HepG2 (cell line): ENCODE data around the gene MYO7B. TPM values are rescaled to one million over a fixed set of nuclear protein-coding genes. Genes with fewer than 3 reads are reported as not detected.

Source experiments
- ATAC-seq: fragments of 200-7000 bp; cut with Tn5 transposase; 3 replicates; pipeline ENCODE4 v1.9.1; 2020; ENCODE audit warnings: mild to moderate bottlenecking, moderate library complexity
- BruUV-seq: library from RNA; stranded (reverse); fragments of 400-500 nt; replicated peaks from 2 replicates; lab custom pipeline; 2021; lab: Mats Ljungman, UMichigan
- CTCF ChIA-PET: fragments of 300-600 bp; formaldehyde crosslinking; extraction: SDS; loops from one replicate; lab custom pipeline; 2021; ENCODE audit warnings: low total read pairs, inconsistent platforms, low intra/inter-chr PET ratio; lab: Yijun Ruan, JAX
- POLR2A ChIA-PET: fragments of 350-600 bp; sonication (Branson Sonifier 250); formaldehyde crosslinking; loops from one replicate; lab custom pipeline; 2020; ENCODE audit warnings: antibody characterized with exemption, inconsistent platforms; lab: Yijun Ruan, JAX
- DNase-seq: peaks from one replicate; pipeline ENCODE4 v3.0.0-alpha.2; 2015; ENCODE audit warnings: low spot score
- FAIRE-seq: peaks from 3 replicates; lab custom pipeline; 2011; peaks lifted over from hg19 to GRCh38; lab: Jason Lieb, UNC
- H2AFZ ChIP-seq: one replicate; pipeline ENCODE4 v1.6.1; 2011; ENCODE audit warnings: low read length, inconsistent platforms
- H3K27ac ChIP-seq: fragments of 300-600 bp; 3 replicates; pipeline ENCODE4 v1.8.0; 2011; ENCODE audit warnings: mixed run types, mild to moderate bottlenecking, mixed read lengths, low read length, inconsistent platforms; ENCODE audit not compliant: insufficient read depth; ENCODE audit errors: extremely low read length
- H3K27me3 ChIP-seq, 2 experiments: fragments of 200-600 bp in 1 of 2; 2 replicates in 1 of 2; 3 replicates in 1 of 2; pipeline versions ENCODE4 v1.6.0 to v1.8.0; 2011; ENCODE audit warnings: low read length in 2 of 2, mild to moderate bottlenecking in 2 of 2, moderate library complexity in 2 of 2, inconsistent platforms in 1 of 2; ENCODE audit not compliant: insufficient read depth in 2 of 2, control insufficient read depth in 1 of 2
- H3K36me3 ChIP-seq, 2 experiments: fragments of 200-600 bp in 1 of 2; replicated peaks in 1 of 2; 2 replicates in 1 of 2; 3 replicates in 1 of 2; pipeline versions ENCODE4 v1.5.1 to v1.8.0; 2011; ENCODE audit warnings: low read length in 2 of 2, inconsistent platforms in 1 of 2; ENCODE audit not compliant: insufficient read depth in 2 of 2, control insufficient read depth in 1 of 2
- H3K4me1 ChIP-seq: 2 replicates; pipeline ENCODE4 v1.5.1; 2012; ENCODE audit warnings: low read length, inconsistent platforms; ENCODE audit not compliant: insufficient read depth
- H3K4me2 ChIP-seq: 2 replicates; pipeline ENCODE4 v1.6.0; 2011; ENCODE audit warnings: low read depth, low read length, inconsistent platforms
- H3K4me3 ChIP-seq, 3 experiments: fragments of 200-600 bp in 1 of 3; sonication (generic), shearing (Covaris generic) in 1 of 3; replicated peaks in 1 of 3; 2 replicates each; pipeline ENCODE4 v1.5.1; 2011 to 2016; ENCODE audit warnings: low read length in 3 of 3, inconsistent platforms in 2 of 3, low read depth in 2 of 3, mild to moderate bottlenecking in 2 of 3, control low read depth in 1 of 3, mixed read lengths in 1 of 3; ENCODE audit not compliant: insufficient read depth in 1 of 3
- H3K79me2 ChIP-seq: one replicate; pipeline ENCODE4 v1.6.1; 2011; ENCODE audit warnings: low read length, inconsistent platforms; ENCODE audit not compliant: insufficient read depth
- H3K9ac ChIP-seq: 2 replicates; pipeline ENCODE4 v1.6.0; 2011; ENCODE audit warnings: mild to moderate bottlenecking, low read depth, low read length, inconsistent platforms; ENCODE audit not compliant: insufficient read depth
- H3K9me3 ChIP-seq: 2 replicates; pipeline ENCODE4 v1.5.1; 2012; ENCODE audit warnings: mild to moderate bottlenecking, low read length
- H4K20me1 ChIP-seq: 2 replicates; pipeline ENCODE4 v1.6.0; 2011; ENCODE audit warnings: inconsistent platforms, mild to moderate bottlenecking, low read length, moderate library complexity; ENCODE audit not compliant: insufficient read depth
- SRSF4 ChIP-seq: fragments of 200-400 bp; formaldehyde crosslinking; IDR thresholded peaks from one replicate; pipeline ENCODE4 v1.6.1; 2018; ENCODE audit warnings: mild to moderate bottlenecking, low read depth, low read length, moderate library complexity; ENCODE audit not compliant: poor library complexity, severe bottlenecking
- ZNF292 ChIP-seq: sonication (generic); formaldehyde crosslinking; IDR thresholded peaks from 2 replicates; pipeline ENCODE4 v1.8.1; 2022; ENCODE audit warnings: mild to moderate bottlenecking, low read depth, missing genetic modification reagents, borderline replicate concordance
- ZNF792 ChIP-seq: IDR thresholded peaks from 2 replicates; pipeline ENCODE4 v1.6.1; 2016
- ZZZ3 ChIP-seq: sonication (generic); formaldehyde crosslinking; IDR thresholded peaks from 2 replicates; pipeline ENCODE4 v1.4.0; 2020; ENCODE audit warnings: missing genetic modification reagents, mild to moderate bottlenecking, borderline replicate concordance
- WGBS: methylation state at CpG from one replicate; pipeline ENCODE4 v1.1.6; 2017; ENCODE audit warnings: low lambda C conversion rate; 5-methylcytosine and 5-hydroxymethylcytosine counted together
- in situ Hi-C: cut with HindIII; loops from 2 replicates; pipeline ENCODE4 v1.10.0; 2017; ENCODE audit warnings: low pct_unique_long_range_greater_than_20kb; ENCODE audit not compliant: extremely low pct_ligation_motif_present
- intact Hi-C: fragments of 100-400 bp; cut with micrococcal nuclease; formaldehyde crosslinking; loops from one replicate; pipeline ENCODE4 v1.10.0; 2022; ENCODE audit not compliant: unreplicated experiment
- polyA plus RNA-seq, 8 experiments: library from polyadenylated mRNA; depleted of rRNA in 3 of 8; stranded (reverse) in 7 of 8; unstranded in 1 of 8; fragments of >200 nt; fragmentation: Illumina TruSeq in 4 of 8; extraction: Trizol in 4 of 8; gene quantifications; 2 replicates each; pipeline versions ENCODE4 v1.2.1 to v1.2.3, GENCODE V29; 2011 to 2016; ENCODE audit warnings: low read depth in 4 of 8, missing spikeins in 1 of 8, mixed read lengths in 1 of 8; ENCODE audit not compliant: insufficient read depth in 1 of 8
- total RNA-seq, 5 experiments: library from RNA; depleted of rRNA; stranded (reverse); fragments of >200 nt; fragmentation: Illumina TruSeq; extraction: Trizol; gene quantifications; 2 replicates each; pipeline ENCODE4 v1.2.3, GENCODE V29; 2016; ENCODE audit warnings: low read depth in 1 of 5
- TF ChIP-seq, protein P1 (sequence below): sonication (generic); formaldehyde crosslinking; IDR thresholded peaks from 2 replicates; pipeline ENCODE4 v1.8.0; 2022; ENCODE audit warnings: missing genetic modification reagents, mild to moderate bottlenecking, moderate library complexity, borderline replicate concordance
- TF ChIP-seq, protein P2 (sequence below), 2 experiments: sonication (generic) in 1 of 2; formaldehyde crosslinking in 1 of 2; IDR thresholded peaks; 2 replicates each; pipeline versions ENCODE4 v1.6.1 to v1.9.0; 2014 to 2022; ENCODE audit warnings: antibody characterized with exemption in 1 of 2, borderline replicate concordance in 1 of 2, inconsistent platforms in 1 of 2, low read depth in 1 of 2, missing genetic modification reagents in 1 of 2

Gene MYO7B
- total and polyA plus RNA-seq, 2 of the 13 experiments (the other 11 are each of a cell fraction or from before 2014, with no cell fraction given) = not detected

GRCh38 chr2:127630096-127630863 is 94.8 kb downstream of the MYO7B start:
- H3K79me2 ChIP-seq = no peaks in the 10 kb centered on the region
- H3K4me1 ChIP-seq = no peaks in the 10 kb centered on the region; the same call in 1 of the 2 replicates
- H3K9me3 ChIP-seq = no peaks in the 10 kb centered on the region
- H3K36me3 ChIP-seq = no peaks in the 10 kb centered on the region
- POLR2A ChIA-PET = no interaction called here
- no TSS peak for BruUV-seq
- H3K27ac ChIP-seq = no peak overlapping the region
- intact Hi-C loops = no loop called here
- FAIRE-seq = no peak
- 7% methylated on average over 9 of the region's 10 CpGs for WGBS
- CTCF ChIA-PET = no interaction called here
- no peak overlapping the region for H3K4me2 ChIP-seq
- in situ Hi-C loops = no loop called here
- H3K9ac ChIP-seq = no peak overlapping the region
- no peak for ATAC-seq
- no peak overlapping the region for H2AFZ ChIP-seq
- H3K4me3 ChIP-seq = no peak overlapping the region
- H4K20me1 ChIP-seq = no peaks in the 10 kb centered on the region
- DNase-seq = no peak
- H3K27me3 ChIP-seq = peaks cover 29 to 95% of the 10 kb centered on the region in 2 experiments
- TF ChIP-seq, protein P1, sequence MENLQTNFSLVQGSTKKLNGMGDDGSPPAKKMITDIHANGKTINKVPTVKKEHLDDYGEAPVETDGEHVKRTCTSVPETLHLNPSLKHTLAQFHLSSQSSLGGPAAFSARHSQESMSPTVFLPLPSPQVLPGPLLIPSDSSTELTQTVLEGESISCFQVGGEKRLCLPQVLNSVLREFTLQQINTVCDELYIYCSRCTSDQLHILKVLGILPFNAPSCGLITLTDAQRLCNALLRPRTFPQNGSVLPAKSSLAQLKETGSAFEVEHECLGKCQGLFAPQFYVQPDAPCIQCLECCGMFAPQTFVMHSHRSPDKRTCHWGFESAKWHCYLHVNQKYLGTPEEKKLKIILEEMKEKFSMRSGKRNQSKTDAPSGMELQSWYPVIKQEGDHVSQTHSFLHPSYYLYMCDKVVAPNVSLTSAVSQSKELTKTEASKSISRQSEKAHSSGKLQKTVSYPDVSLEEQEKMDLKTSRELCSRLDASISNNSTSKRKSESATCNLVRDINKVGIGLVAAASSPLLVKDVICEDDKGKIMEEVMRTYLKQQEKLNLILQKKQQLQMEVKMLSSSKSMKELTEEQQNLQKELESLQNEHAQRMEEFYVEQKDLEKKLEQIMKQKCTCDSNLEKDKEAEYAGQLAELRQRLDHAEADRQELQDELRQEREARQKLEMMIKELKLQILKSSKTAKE (CRISPR knock-in tag) = no peak
- TF ChIP-seq ZNF292 (CRISPR knock-in tag) = no peak
- TF ChIP-seq, protein P2, sequence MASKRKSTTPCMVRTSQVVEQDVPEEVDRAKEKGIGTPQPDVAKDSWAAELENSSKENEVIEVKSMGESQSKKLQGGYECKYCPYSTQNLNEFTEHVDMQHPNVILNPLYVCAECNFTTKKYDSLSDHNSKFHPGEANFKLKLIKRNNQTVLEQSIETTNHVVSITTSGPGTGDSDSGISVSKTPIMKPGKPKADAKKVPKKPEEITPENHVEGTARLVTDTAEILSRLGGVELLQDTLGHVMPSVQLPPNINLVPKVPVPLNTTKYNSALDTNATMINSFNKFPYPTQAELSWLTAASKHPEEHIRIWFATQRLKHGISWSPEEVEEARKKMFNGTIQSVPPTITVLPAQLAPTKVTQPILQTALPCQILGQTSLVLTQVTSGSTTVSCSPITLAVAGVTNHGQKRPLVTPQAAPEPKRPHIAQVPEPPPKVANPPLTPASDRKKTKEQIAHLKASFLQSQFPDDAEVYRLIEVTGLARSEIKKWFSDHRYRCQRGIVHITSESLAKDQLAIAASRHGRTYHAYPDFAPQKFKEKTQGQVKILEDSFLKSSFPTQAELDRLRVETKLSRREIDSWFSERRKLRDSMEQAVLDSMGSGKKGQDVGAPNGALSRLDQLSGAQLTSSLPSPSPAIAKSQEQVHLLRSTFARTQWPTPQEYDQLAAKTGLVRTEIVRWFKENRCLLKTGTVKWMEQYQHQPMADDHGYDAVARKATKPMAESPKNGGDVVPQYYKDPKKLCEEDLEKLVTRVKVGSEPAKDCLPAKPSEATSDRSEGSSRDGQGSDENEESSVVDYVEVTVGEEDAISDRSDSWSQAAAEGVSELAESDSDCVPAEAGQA (IDR thresholded peaks at IDR 0.05; ENCODE audit: low read depth) = no peak
- TF ChIP-seq, protein P2 (CRISPR knock-in tag; IDR thresholded peaks at IDR 0.05; ENCODE audit: borderline replicate concordance) = no peak
- TF ChIP-seq ZNF792 (CRISPR knock-in tag) = no peak
- TF ChIP-seq ZZZ3 (CRISPR knock-in tag) = no peak
- no peak for TF ChIP-seq SRSF4
- TF ChIP-seq, all 625 proteins: peak for 0
